Prostate gland (tissue), 2 donors: Measurements from ENCODE around the gene NUMA1. TPM values are rescaled to one million over a fixed set of nuclear protein-coding genes. Genes with fewer than 3 reads are reported as not detected.
A peak's percentile ranks its signal among the peaks of the same experiment; 100 is the strongest.

Experiments used
- DNase-seq: peaks from one replicate; pipeline ENCODE4 v3.0.0-alpha.2; 2019; ENCODE audit warnings: low spot score
- H3K27ac ChIP-seq, 2 donors: fragments of 200-600 bp; sonication (generic); 2 replicates each; pipeline ENCODE4 v1.5.1; 2017 to 2019
- H3K27me3 ChIP-seq: fragments of 200-600 bp; sonication (generic); replicated peaks from 2 replicates; pipeline ENCODE4 v1.5.1; 2019; ENCODE audit not compliant: insufficient read depth
- H3K36me3 ChIP-seq, 2 donors: fragments of 200-600 bp; sonication (generic); 1 replicate in 1 of 2; 2 replicates in 1 of 2; pipeline versions ENCODE4 v1.5.1 to v1.8.1; 2017 to 2019
- H3K4me1 ChIP-seq: fragments of 200-600 bp; sonication (generic); replicated peaks from 2 replicates; pipeline ENCODE4 v1.5.1; 2019
- H3K4me3 ChIP-seq, 2 donors: fragments of 200-600 bp; sonication (generic); 2 replicates each; pipeline ENCODE4 v1.5.1; 2017 to 2019
- H3K9me3 ChIP-seq: fragments of 200-600 bp; sonication (generic); 2 replicates; pipeline ENCODE4 v1.5.1; 2017
- CTCF ChIP-seq, 4 experiments: fragments of 200-600 bp in 2 of 4; fragments of 450-650 bp in 2 of 4; sonication (generic) in 2 of 4; IDR thresholded peaks; 1 replicate in 3 of 4; 2 replicates in 1 of 4; pipeline ENCODE4 v1.5.1; 2016 to 2019; ENCODE audit warnings: antibody characterized with exemption in 4 of 4, mild to moderate bottlenecking in 2 of 4, moderate library complexity in 2 of 4
- POLR2A ChIP-seq: fragments of 450-650 bp; IDR thresholded peaks from one replicate; pipeline ENCODE4 v1.6.1; 2016; ENCODE audit warnings: antibody characterized with exemption, mild to moderate bottlenecking
- POLR2AphosphoS5 ChIP-seq: sonication (generic); formaldehyde crosslinking; IDR thresholded peaks from one replicate; pipeline ENCODE4 v1.6.1; 2017; ENCODE audit warnings: antibody characterized with exemption
- WGBS: methylation state at CpG from one replicate; pipeline ENCODE4 v1.1.5; 2018; 5-methylcytosine and 5-hydroxymethylcytosine counted together
- intact Hi-C: fragments of 100-400 bp; cut with DNase I; formaldehyde crosslinking; loops from one replicate; pipeline ENCODE4 v1.14.2; 2022
- total RNA-seq, 2 donors: library from RNA; depleted of rRNA; stranded (reverse); fragments of >200 nt; gene quantifications; one replicate each; pipeline ENCODE4 v1.1.0, GENCODE V29; 2016

The NUMA1 gene
- total RNA-seq, 2 donors from 2014 or later: 623 to 712 TPM

GRCh38 chr11:72004515-72005346 lies 75.6 kb downstream of the NUMA1 start:
- peaks cover 3% of the 10 kb centered on the region for H3K4me1 ChIP-seq
- intact Hi-C loops: no loop called here

GRCh38 chr11:72003776-72004171 lies 76.6 kb downstream of the NUMA1 start:
- no peak for DNase-seq
- H3K4me1 ChIP-seq: peaks cover 3% of the 10 kb centered on the region
- H3K4me3 ChIP-seq: no peak overlapping the region
- peaks cover 49% of the 10 kb centered on the region in 2 donors for H3K36me3 ChIP-seq
- 91% methylated on average over 18 of the region's 20 CpGs for WGBS
- H3K27me3 ChIP-seq: no peaks in the 10 kb centered on the region
- TF ChIP-seq CTCF (IDR thresholded peaks at IDR 0.05): no peak
- TF ChIP-seq POLR2AphosphoS5: no peak
- no peak for TF ChIP-seq POLR2A
- intact Hi-C loops: no loop called here
- H3K27ac ChIP-seq: no peak overlapping the region
- no peaks in the 10 kb centered on the region for H3K9me3 ChIP-seq

More at GRCh38 chr11:72004515-72005346, 75.6 kb downstream of the NUMA1 start:
- no peak overlapping the region for H3K27ac ChIP-seq
- H3K36me3 ChIP-seq: peaks cover 56 to 59% of the 10 kb centered on the region in 2 donors
- 80% methylated on average over 15 of the region's 16 CpGs for WGBS
- no peak for TF ChIP-seq CTCF (IDR thresholded peaks at IDR 0.05)
- no peak for TF ChIP-seq POLR2AphosphoS5
- TF ChIP-seq POLR2A: no peak
- no peaks in the 10 kb centered on the region for H3K9me3 ChIP-seq
- DNase-seq: no peak
- H3K27me3 ChIP-seq: no peaks in the 10 kb centered on the region
- no peak overlapping the region for H3K4me3 ChIP-seq

GRCh38 chr11:72002841-72003775 lies 77.2 kb downstream of the NUMA1 start:
- Histone ChIP-seq H3K4me3 (no peak overlapping the region), H3K9me3 (no peaks in the 10 kb centered on the region), H3K27ac (no peak overlapping the region), H3K36me3 (peaks cover 43 to 44% of the 10 kb centered on the region in 2 donors), H3K4me1 (peaks cover 3% of the 10 kb centered on the region), H3K27me3 (no peaks in the 10 kb centered on the region)
- no peak for DNase-seq
- WGBS: 68% methylated on average over 12 of the region's 12 CpGs
- TF ChIP-seq POLR2AphosphoS5 (no peak), CTCF (IDR thresholded peaks at IDR 0.05) (no peak), POLR2A (no peak)
- intact Hi-C loops: no loop called here

- Histone ChIP-seq H3K27ac (peak overlapping the region in 1 of 2 donors; percentile 15), H3K4me1 (peaks cover 3% of the 10 kb centered on the region), H3K9me3 (no peaks in the 10 kb centered on the region), H3K36me3 (peaks cover 36% of the 10 kb centered on the region in 2 donors), H3K27me3 (no peaks in the 10 kb centered on the region), H3K4me3 (no peak overlapping the region)
- TF ChIP-seq POLR2A (no peak), POLR2AphosphoS5 (no peak), CTCF (IDR thresholded peaks at IDR 0.05) (no peak)
- intact Hi-C loops: no loop called here
- no peak for DNase-seq
- WGBS: 43% methylated on average over 10 of the region's 10 CpGs
Observed at GRCh38 chr11:72001834-72002591, 78.3 kb downstream of the NUMA1 start.
